Activated naive CD4-positive, alpha-beta T cell treated with anti-CD3 and anti-CD28 coated beads for 36 hours (primary cell): Measurements from ENCODE around the gene EEIG1. TPM values are rescaled to one million over a fixed set of nuclear protein-coding genes. Genes with fewer than 3 reads are reported as not detected.

Experiments used
- CTCF ChIA-PET: fragments of 350-600 bp; sonication (Branson Sonifier 250); formaldehyde crosslinking; loops from one replicate; lab custom pipeline; 2021; ENCODE audit warnings: antibody characterized with exemption; lab: Charles Lee
- DNase-seq: peaks from one replicate; pipeline ENCODE4 v3.0.0-alpha.2; 2020
- H3K27ac Mint-ChIP-seq: one replicate; pipeline ENCODE4 v1.8.0; 2021; ENCODE audit warnings: mild to moderate bottlenecking, mixed read lengths
- H3K27me3 Mint-ChIP-seq: one replicate; pipeline ENCODE4 v1.8.0; 2021; ENCODE audit warnings: low read depth, mixed read lengths
- H3K36me3 Mint-ChIP-seq: one replicate; pipeline ENCODE4 v1.8.0; 2021; ENCODE audit warnings: low read depth, mixed read lengths
- H3K4me1 Mint-ChIP-seq: one replicate; pipeline ENCODE4 v1.8.0; 2021; ENCODE audit warnings: low read depth, mixed read lengths
- H3K4me3 Mint-ChIP-seq: one replicate; pipeline ENCODE4 v1.8.0; 2021; ENCODE audit warnings: mild to moderate bottlenecking, moderate library complexity, mixed read lengths
- H3K9me3 Mint-ChIP-seq: one replicate; pipeline ENCODE4 v1.8.0; 2021; ENCODE audit warnings: mixed read lengths
- intact Hi-C: fragments of 100-400 bp; cut with micrococcal nuclease; formaldehyde crosslinking; loops from one replicate; pipeline ENCODE4 v1.15.1; 2023
- total RNA-seq, 2 experiments: library from RNA; stranded (reverse); gene quantifications; one replicate each; pipeline ENCODE4 v1.2.3, GENCODE V29; 2021

Gene EEIG1
- total RNA-seq, 2 experiments from 2014 or later: 61.0 to 70.8 TPM

- H3K27ac Mint-ChIP-seq: no peak overlapping the region
- H3K9me3 Mint-ChIP-seq: no peaks in the 10 kb centered on the region
- CTCF ChIA-PET: interaction anchor here (0.7 to 1.3 kb wide), 2 partner anchors 10 to 33 kb away, joined by 3 to 6 read pairs; no protein-coding TSS in a partner anchor
- intact Hi-C loops: no loop called here
- peaks cover 29% of the 10 kb centered on the region for H3K4me1 Mint-ChIP-seq
- H3K27me3 Mint-ChIP-seq: no peaks in the 10 kb centered on the region
- DNase-seq: no peak
- H3K4me3 Mint-ChIP-seq: no peak overlapping the region
- H3K36me3 Mint-ChIP-seq: no peaks in the 10 kb centered on the region
Observed at GRCh38 chr9:127993721-127994120, 12.9 kb upstream of the EEIG1 start.

GRCh38 chr9:127991757-127992274, 11.0 kb upstream of the EEIG1 start:
- CTCF ChIA-PET: interaction anchor here (0.9 to 1.3 kb wide), 3 partner anchors 14 to 50 kb away, joined by 3 to 4 read pairs (median 4); no protein-coding TSS in a partner anchor
- Mint-ChIP-seq H3K27ac (no peak overlapping the region), H3K36me3 (no peaks in the 10 kb centered on the region), H3K9me3 (no peaks in the 10 kb centered on the region), H3K27me3 (no peaks in the 10 kb centered on the region), H3K4me3 (no peak overlapping the region), H3K4me1 (peaks cover 25% of the 10 kb centered on the region)
- DNase-seq: no peak
- intact Hi-C loops: no loop called here

GRCh38 chr9:127991017-127991756, 10.4 kb upstream of the EEIG1 start:
- no peak overlapping the region for H3K27ac Mint-ChIP-seq
- intact Hi-C loops: no loop called here
- CTCF ChIA-PET: interaction anchor here (0.6 to 1.3 kb wide), 4 partner anchors 11 to 49 kb away, joined by 3 to 4 read pairs (median 4); no protein-coding TSS in a partner anchor
- peaks cover 28% of the 10 kb centered on the region for H3K4me1 Mint-ChIP-seq
- DNase-seq: no peak
- no peak overlapping the region for H3K4me3 Mint-ChIP-seq
- H3K27me3 Mint-ChIP-seq: no peaks in the 10 kb centered on the region
- H3K9me3 Mint-ChIP-seq: no peaks in the 10 kb centered on the region
- no peaks in the 10 kb centered on the region for H3K36me3 Mint-ChIP-seq

- CTCF ChIA-PET: interaction anchor here (1.3 kb wide), 1 partner anchor 16 kb away, joined by 3 read pairs; no protein-coding TSS in a partner anchor
- DNase-seq: no peak
- Mint-ChIP-seq H3K9me3 (no peaks in the 10 kb centered on the region), H3K36me3 (no peaks in the 10 kb centered on the region), H3K4me1 (peaks cover 28% of the 10 kb centered on the region), H3K27me3 (no peaks in the 10 kb centered on the region), H3K27ac (no peak overlapping the region), H3K4me3 (no peak overlapping the region)
- intact Hi-C loops: no loop called here
Observed at GRCh38 chr9:127990554-127990953, 9.8 kb upstream of the EEIG1 start.

- no peak for DNase-seq
- Mint-ChIP-seq H3K4me1 (peaks cover 37% of the 10 kb centered on the region), H3K4me3 (no peak overlapping the region), H3K9me3 (no peaks in the 10 kb centered on the region), H3K27me3 (no peaks in the 10 kb centered on the region), H3K27ac (no peak overlapping the region), H3K36me3 (no peaks in the 10 kb centered on the region)
- CTCF ChIA-PET: no interaction called here
- intact Hi-C loops: no loop called here
Observed at GRCh38 chr9:127989094-127989493, 8.3 kb upstream of the EEIG1 start.

GRCh38 chr9:127987103-127987614, 6.4 kb upstream of the EEIG1 start:
- intact Hi-C loops: no loop called here
- no peaks in the 10 kb centered on the region for H3K9me3 Mint-ChIP-seq
- no peaks in the 10 kb centered on the region for H3K36me3 Mint-ChIP-seq
- H3K27me3 Mint-ChIP-seq: no peaks in the 10 kb centered on the region
- CTCF ChIA-PET: no interaction called here
- H3K4me3 Mint-ChIP-seq: no peak overlapping the region
- H3K4me1 Mint-ChIP-seq: peaks cover 46% of the 10 kb centered on the region
- H3K27ac Mint-ChIP-seq: no peak overlapping the region
- DNase-seq: no peak

GRCh38 chr9:127985011-127985410, 4.2 kb upstream of the EEIG1 start:
- H3K4me3 Mint-ChIP-seq: no peak overlapping the region
- DNase-seq: no peak
- CTCF ChIA-PET: interaction anchor here (1.8 kb wide), 1 partner anchor 49 kb away, joined by 4 read pairs; no protein-coding TSS in a partner anchor
- H3K9me3 Mint-ChIP-seq: no peaks in the 10 kb centered on the region
- intact Hi-C loops: no loop called here
- H3K36me3 Mint-ChIP-seq: peaks cover 3% of the 10 kb centered on the region
- H3K27ac Mint-ChIP-seq: peak overlapping the region; percentile 50
- no peaks in the 10 kb centered on the region for H3K27me3 Mint-ChIP-seq
- H3K4me1 Mint-ChIP-seq: peaks cover 36% of the 10 kb centered on the region

- CTCF ChIA-PET: interaction anchor here (0.9 to 15.2 kb wide), 3 partner anchors 10 to 50 kb away, joined by 6 to 142 read pairs (median 14); no protein-coding TSS in a partner anchor
- Mint-ChIP-seq H3K9me3 (no peaks in the 10 kb centered on the region), H3K27me3 (no peaks in the 10 kb centered on the region), H3K27ac (peak overlapping the region; percentile 92), H3K4me1 (peaks cover 36% of the 10 kb centered on the region), H3K36me3 (peaks cover 14% of the 10 kb centered on the region), H3K4me3 (peak overlapping the region; percentile 51)
- DNase-seq: peak; percentile 43
- intact Hi-C loops: loop anchor here (5.0 kb wide), 1 partner anchor 212 kb away; no protein-coding TSS in a partner anchor
Observed at GRCh38 chr9:127983847-127984289, 3.1 kb upstream of the EEIG1 start.

- Mint-ChIP-seq H3K27me3 (no peaks in the 10 kb centered on the region), H3K27ac (peak overlapping the region; percentile 92), H3K36me3 (peaks cover 19% of the 10 kb centered on the region), H3K4me3 (peak overlapping the region; percentile 45), H3K4me1 (peaks cover 36% of the 10 kb centered on the region), H3K9me3 (no peaks in the 10 kb centered on the region)
- CTCF ChIA-PET: interaction anchor here (1.2 to 15.2 kb wide), 5 partner anchors 23 to 50 kb away, joined by 3 to 142 read pairs (median 14); no protein-coding TSS in a partner anchor
- intact Hi-C loops: loop anchor here (5.0 kb wide), 1 partner anchor 211 kb away; no protein-coding TSS in a partner anchor
- peak; percentile 30 for DNase-seq
Observed at GRCh38 chr9:127982912-127983311, 2.1 kb upstream of the EEIG1 start.

GRCh38 chr9:127981559-127982121, 851 bp upstream of the EEIG1 start:
- H3K27ac Mint-ChIP-seq: peak overlapping the region; percentile 98
- intact Hi-C loops: loop anchor here (1.0 to 5.0 kb wide), 6 partner anchors 11 to 209 kb away; partner anchors contain the start of gene SLC25A25
- H3K4me3 Mint-ChIP-seq: peak overlapping the region; percentile 98
- peaks cover 39% of the 10 kb centered on the region for H3K4me1 Mint-ChIP-seq
- H3K27me3 Mint-ChIP-seq: no peaks in the 10 kb centered on the region
- DNase-seq: peak; percentile 81
- no peaks in the 10 kb centered on the region for H3K9me3 Mint-ChIP-seq
- CTCF ChIA-PET: interaction anchor here (0.9 to 15.2 kb wide), 8 partner anchors 14 to 52 kb away, joined by 3 to 142 read pairs (median 5); no protein-coding TSS in a partner anchor
- H3K36me3 Mint-ChIP-seq: peaks cover 26% of the 10 kb centered on the region

GRCh38 chr9:127980060-127980705, 606 bp downstream of the EEIG1 start:
- intact Hi-C loops: loop anchor here (5.0 kb wide), 1 partner anchor 208 kb away; no protein-coding TSS in a partner anchor
- H3K27ac Mint-ChIP-seq: peak overlapping the region; percentile 87
- peak; percentile 51 for DNase-seq
- no peaks in the 10 kb centered on the region for H3K9me3 Mint-ChIP-seq
- CTCF ChIA-PET: interaction anchor here (0.6 to 15.2 kb wide), 6 partner anchors 15 to 86 kb away, joined by 3 to 142 read pairs (median 46); no protein-coding TSS in a partner anchor
- peaks cover 32% of the 10 kb centered on the region for H3K36me3 Mint-ChIP-seq
- no peaks in the 10 kb centered on the region for H3K27me3 Mint-ChIP-seq
- H3K4me3 Mint-ChIP-seq: peak overlapping the region; percentile 94
- peaks cover 51% of the 10 kb centered on the region for H3K4me1 Mint-ChIP-seq
